Measurements from ENCODE around the gene JARID2. TPM values are rescaled to one million over a fixed set of nuclear protein-coding genes. Genes with fewer than 3 reads are reported as not detected.

JARID2 gene
- total and polyA plus RNA-seq, 9 of the 15 experiments (the other 6 are each of a cell fraction or from before 2014, with no cell fraction given): 5.0 to 29.0 (median 15.6) TPM

- Histone ChIP-seq H3K4me1 (replicated peaks in 1 of 2; ENCODE audit: control insufficient read depth in 2 of 2, insufficient read depth in 2 of 2, low read length in 2 of 2) (peaks cover 35 to 60% of the 10 kb centered on the region in 2 experiments), H3K4me2 (ENCODE audit: insufficient read depth, low read length) (peak overlapping the region; percentile 59), H3K27me3 (ENCODE audit: control insufficient read depth in 2 of 2, insufficient read depth in 2 of 2, low read length in 2 of 2) (no peaks in the 10 kb centered on the region), H3K36me3 (ENCODE audit: control insufficient read depth, insufficient read depth, low read length) (no peaks in the 10 kb centered on the region; the same call in 2 of the 3 replicates), H3K9ac (ENCODE audit: insufficient read depth in 1 of 2, low read depth in 2 of 2, low read length in 2 of 2) (peak overlapping the region in 1 of 2 experiments; percentile 21; a peak in 1 of 4 replicates), H3K9me3 (replicated peaks; ENCODE audit: control insufficient read depth, insufficient read depth, low read depth, low read length) (no peaks in the 10 kb centered on the region), H3K9me1 (ENCODE audit: control insufficient read depth, insufficient read depth, low read length) (peaks cover 11% of the 10 kb centered on the region), H3K79me2 (ENCODE audit: control insufficient read depth, insufficient read depth, low read length) (peaks cover 97% of the 10 kb centered on the region), H3K4me3 (no peak overlapping the region), H2AFZ (ENCODE audit: low read depth, low read length) (no peak overlapping the region), H3K27ac (ENCODE audit: extremely low read depth, low read depth, low read length) (no peak overlapping the region), H4K20me1 (replicated peaks; ENCODE audit: control insufficient read depth, insufficient read depth, low read length) (peaks cover 58% of the 10 kb centered on the region)
- 17% methylated on average over 2 of the region's 2 CpGs for WGBS (ENCODE audit: insufficient coverage, low coverage, missing lambda C conversion rate)
- BruUV-seq (replicated peaks): no TSS peak
- DNase-seq (ENCODE audit: extremely low read depth in 1 of 4, low spot score in 3 of 4): no peak
- intact Hi-C loops (cut with micrococcal nuclease): no loop called here
- in situ Hi-C loops (cut with MboI): no loop called here
- ATAC-seq: no peak
- ChIA-PET CTCF (ENCODE audit: low intra/inter-chr PET ratio) (no interaction called here), POLR2A (interaction anchor here (0.7 to 6.5 kb wide), 9 partner anchors 11 to 489 kb away, joined by 3 to 65 read pairs (median 8); partner anchors contain the start of gene JARID2)
- no peak for TF ChIP-seq ZNF263 (CRISPR knock-in tag; IDR thresholded peaks at IDR 0.05; ENCODE audit: borderline replicate concordance)
- 0 out of 2 replicates have a peak, but pooled peaks have one; percentile 42 for TF ChIP-seq JUND (IDR thresholded peaks at IDR 0.05; ENCODE audit: borderline replicate concordance, low read depth, low read length)
- no peak for TF ChIP-seq JUND (tag; IDR thresholded peaks at IDR 0.05; ENCODE audit: borderline replicate concordance, low read depth, low read length)
- 0 out of 2 replicates have a peak, but pooled peaks have one; percentile 4 for TF ChIP-seq MBD2 (IDR thresholded peaks at IDR 0.05; ENCODE audit: borderline replicate concordance, low read depth)
- 0 out of 4 replicates have a peak, but pooled peaks of 1 of the 2 experiments have one; percentile 37 for TF ChIP-seq RCOR1 (IDR thresholded peaks at IDR 0.05; ENCODE audit: borderline replicate concordance in 1 of 2, low read depth in 2 of 2, low read length in 2 of 2)
- no peak for TF ChIP-seq ADNP (tag; IDR thresholded peaks at IDR 0.05)
- TF ChIP-seq CBFA2T2 (conservative IDR thresholded peaks at IDR 0.05): 0 out of 2 replicates have a peak, but pooled peaks have one; percentile 3
- TF ChIP-seq EP300 (IDR thresholded peaks at IDR 0.05; ENCODE audit: low read length): peak; percentile 30; the same call in 1 of the 2 replicates
- no peak for FAIRE-seq
These were observed 21.4 kb downstream of the JARID2 start for GRCh38 chr6:15267221-15267620.

Data from K562 (cell line).